ENCODE data around the gene AHDC1.

DNA sequence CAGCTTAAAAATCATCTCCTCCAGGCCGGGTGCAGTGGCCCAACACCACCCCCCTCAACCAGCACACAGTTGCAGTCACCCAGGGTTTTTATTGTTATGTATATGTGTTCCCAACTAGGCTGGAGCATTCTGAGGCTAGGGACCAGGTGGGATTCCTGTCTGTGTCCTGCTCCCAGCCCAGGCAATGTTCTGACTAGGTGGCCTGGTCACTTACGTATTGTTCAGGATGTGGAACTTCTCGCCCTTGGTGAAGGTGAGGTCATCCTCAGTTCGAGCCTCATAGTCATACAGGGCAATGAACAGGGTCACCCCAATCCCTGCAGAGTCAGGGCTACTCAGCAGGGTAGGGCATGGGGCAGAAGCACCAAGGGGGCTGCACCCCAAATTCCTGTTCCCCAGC is 18.9 kb upstream of the AHDC1 start:
- TF ChIP-seq POLR2A (IDR thresholded peaks at IDR 0.05; ENCODE audit: low read length) (no peak), GATA1 (IDR thresholded peaks at IDR 0.05; ENCODE audit: low read depth, low read length) (no peak)

Data from erythroblast (primary cell).